Endothelial cell (in vitro differentiated cells): ENCODE results near the gene COL7A1. TPM values are rescaled to one million over a fixed set of nuclear protein-coding genes. Genes with fewer than 3 reads are reported as not detected.

Experiments used
- DNase-seq: peaks from one replicate; pipeline ENCODE4 v3.0.0; 2021; ENCODE audit warnings: low spot score
- H3K27ac Mint-ChIP-seq: one replicate; pipeline ENCODE4 v1.8.0; 2021; ENCODE audit warnings: mixed read lengths, inconsistent platforms; ENCODE audit not compliant: unreplicated experiment
- H3K27me3 Mint-ChIP-seq: one replicate; pipeline ENCODE4 v1.8.0; 2021; ENCODE audit warnings: mild to moderate bottlenecking, moderate library complexity, mixed read lengths, inconsistent platforms; ENCODE audit not compliant: unreplicated experiment
- H3K36me3 Mint-ChIP-seq: one replicate; pipeline ENCODE4 v1.8.0; 2021; ENCODE audit warnings: mild to moderate bottlenecking, low read depth, mixed read lengths, inconsistent platforms; ENCODE audit not compliant: unreplicated experiment
- H3K4me1 Mint-ChIP-seq: one replicate; pipeline ENCODE4 v1.8.0; 2021; ENCODE audit warnings: mild to moderate bottlenecking, mixed read lengths, inconsistent platforms; ENCODE audit not compliant: unreplicated experiment
- H3K4me3 Mint-ChIP-seq: one replicate; pipeline ENCODE4 v1.8.0; 2021; ENCODE audit warnings: mild to moderate bottlenecking, mixed read lengths, inconsistent platforms; ENCODE audit not compliant: unreplicated experiment
- H3K9me3 Mint-ChIP-seq: one replicate; pipeline ENCODE4 v1.8.0; 2021; ENCODE audit warnings: mixed read lengths, inconsistent platforms; ENCODE audit not compliant: unreplicated experiment
- total RNA-seq: library from RNA; stranded (reverse); fragmentation: NEBNext Ultra II Directional; extraction: Animal tissue kit (Norgen Biotek cat#: 25700); gene quantifications from one replicate; pipeline ENCODE4 v1.2.1, GENCODE V29; 2021; ENCODE audit not compliant: unreplicated experiment
- TF ChIP-seq, protein P1 (sequence below): fragments of 200-600 bp; sonication (generic); IDR thresholded peaks from one replicate; pipeline ENCODE4 v1.5.0; 2021; ENCODE audit warnings: antibody characterized with exemption; ENCODE audit not compliant: unreplicated experiment

COL7A1 gene
- total RNA-seq, 1 donor from 2014 or later = 5.2 TPM

DNA sequence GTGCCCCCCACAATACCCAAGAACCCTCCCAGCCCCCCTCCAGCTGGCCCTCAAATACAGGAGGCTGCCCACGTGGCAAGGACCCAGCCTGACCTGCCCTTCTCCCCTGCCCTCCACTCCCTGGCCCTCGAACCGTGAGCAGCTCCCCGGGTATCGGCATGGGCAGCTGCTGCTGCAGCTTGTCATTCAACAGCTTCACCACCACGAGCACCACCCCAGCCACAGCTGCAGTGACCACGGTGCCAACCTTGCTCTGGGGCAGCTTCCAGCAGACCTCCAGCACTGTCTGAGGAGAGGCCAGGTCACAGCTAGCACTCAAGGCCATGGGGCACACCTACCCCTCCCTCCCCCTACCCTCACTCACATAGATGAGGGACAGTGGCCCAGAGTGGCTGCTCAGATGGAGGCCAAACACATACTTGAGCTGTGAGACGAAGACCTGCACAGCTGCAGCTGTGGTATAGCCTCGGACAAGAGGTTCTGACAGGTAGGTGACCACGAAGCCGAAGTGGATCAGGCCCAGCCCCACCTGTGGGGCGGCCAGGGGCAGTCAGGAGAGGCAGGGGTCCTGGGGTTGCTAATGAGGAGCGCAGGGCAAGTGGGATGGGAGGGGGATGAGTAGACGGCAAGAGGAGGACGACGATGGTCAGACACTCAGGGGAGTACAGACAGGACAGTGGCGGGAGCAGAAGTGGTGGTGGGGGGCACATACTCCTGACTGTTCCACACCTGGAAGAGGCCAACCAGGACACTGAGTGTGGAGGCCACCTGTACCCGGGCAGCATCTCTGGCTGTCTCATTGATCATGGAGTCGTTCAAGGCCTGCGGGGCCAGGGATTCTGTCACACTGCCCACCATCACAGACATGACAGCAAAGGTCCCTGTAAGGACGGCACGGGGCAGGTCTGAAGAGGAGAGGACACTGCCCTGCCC is 36.7 kb upstream of the COL7A1 start:
- no peak for DNase-seq
- H3K27me3 Mint-ChIP-seq = peaks cover 14% of the 10 kb centered on the region
- no peak overlapping the region for H3K4me3 Mint-ChIP-seq
- TF ChIP-seq, protein P1, sequence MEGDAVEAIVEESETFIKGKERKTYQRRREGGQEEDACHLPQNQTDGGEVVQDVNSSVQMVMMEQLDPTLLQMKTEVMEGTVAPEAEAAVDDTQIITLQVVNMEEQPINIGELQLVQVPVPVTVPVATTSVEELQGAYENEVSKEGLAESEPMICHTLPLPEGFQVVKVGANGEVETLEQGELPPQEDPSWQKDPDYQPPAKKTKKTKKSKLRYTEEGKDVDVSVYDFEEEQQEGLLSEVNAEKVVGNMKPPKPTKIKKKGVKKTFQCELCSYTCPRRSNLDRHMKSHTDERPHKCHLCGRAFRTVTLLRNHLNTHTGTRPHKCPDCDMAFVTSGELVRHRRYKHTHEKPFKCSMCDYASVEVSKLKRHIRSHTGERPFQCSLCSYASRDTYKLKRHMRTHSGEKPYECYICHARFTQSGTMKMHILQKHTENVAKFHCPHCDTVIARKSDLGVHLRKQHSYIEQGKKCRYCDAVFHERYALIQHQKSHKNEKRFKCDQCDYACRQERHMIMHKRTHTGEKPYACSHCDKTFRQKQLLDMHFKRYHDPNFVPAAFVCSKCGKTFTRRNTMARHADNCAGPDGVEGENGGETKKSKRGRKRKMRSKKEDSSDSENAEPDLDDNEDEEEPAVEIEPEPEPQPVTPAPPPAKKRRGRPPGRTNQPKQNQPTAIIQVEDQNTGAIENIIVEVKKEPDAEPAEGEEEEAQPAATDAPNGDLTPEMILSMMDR = no peak
- peaks cover 13% of the 10 kb centered on the region for H3K4me1 Mint-ChIP-seq
- peaks cover 32% of the 10 kb centered on the region for H3K36me3 Mint-ChIP-seq
- H3K27ac Mint-ChIP-seq = no peak overlapping the region
- no peaks in the 10 kb centered on the region for H3K9me3 Mint-ChIP-seq

DNA sequence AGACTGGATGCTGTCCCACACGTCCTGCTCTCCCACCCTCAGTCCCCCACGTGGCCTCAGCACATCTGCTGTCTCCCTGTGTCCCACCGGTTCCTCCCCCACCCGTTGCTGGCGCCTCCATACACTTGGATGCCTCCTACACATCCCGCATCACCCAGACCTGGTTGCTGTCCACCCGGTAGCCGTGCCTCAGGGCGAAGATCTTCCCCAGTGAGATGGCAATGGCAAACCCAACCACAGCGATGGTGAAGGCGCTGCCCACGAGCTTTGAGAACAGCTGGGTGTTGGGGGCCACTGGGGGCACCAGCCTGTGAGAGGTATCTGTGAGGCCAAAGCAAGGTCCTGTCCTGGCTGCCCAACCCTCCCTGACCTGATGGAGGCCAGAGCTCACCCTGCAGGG is 35.7 kb upstream of the COL7A1 start:
- TF ChIP-seq, protein P1 = no peak
- H3K36me3 Mint-ChIP-seq = peaks cover 39% of the 10 kb centered on the region

DNA sequence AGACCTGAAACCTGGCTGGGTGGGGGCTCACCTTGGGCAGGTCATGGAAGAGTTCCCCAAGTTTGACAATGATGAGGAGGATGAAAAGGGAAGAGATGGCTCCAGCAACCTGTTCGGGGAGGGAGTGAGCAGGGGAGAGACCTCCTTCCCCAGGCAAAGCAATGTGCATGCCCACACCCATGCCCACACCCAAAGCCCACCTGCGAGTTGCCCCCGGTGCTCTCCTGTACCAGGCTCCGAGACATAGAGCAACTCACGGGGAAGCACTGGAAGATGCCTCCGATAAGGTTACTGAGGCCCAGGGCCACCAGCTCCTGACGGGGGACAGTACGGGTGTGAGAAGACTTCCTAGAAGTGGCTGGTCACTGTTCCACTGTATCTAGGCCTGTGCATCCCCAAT is 35.3 kb upstream of the COL7A1 start:
- H3K27me3 Mint-ChIP-seq = peaks cover 16% of the 10 kb centered on the region
- TF ChIP-seq, protein P1 = no peak
- peaks cover 39% of the 10 kb centered on the region for H3K36me3 Mint-ChIP-seq
- H3K4me3 Mint-ChIP-seq = no peak overlapping the region
- peaks cover 6% of the 10 kb centered on the region for H3K4me1 Mint-ChIP-seq
- no peak overlapping the region for H3K27ac Mint-ChIP-seq
- H3K9me3 Mint-ChIP-seq = no peaks in the 10 kb centered on the region
- DNase-seq = no peak

More for the DNA sequence above, 35.7 kb upstream of the COL7A1 start:
- Mint-ChIP-seq H3K4me3 (no peak overlapping the region), H3K27me3 (peaks cover 11% of the 10 kb centered on the region), H3K4me1 (peaks cover 6% of the 10 kb centered on the region), H3K9me3 (no peaks in the 10 kb centered on the region), H3K27ac (no peak overlapping the region)
- no peak for DNase-seq

DNA sequence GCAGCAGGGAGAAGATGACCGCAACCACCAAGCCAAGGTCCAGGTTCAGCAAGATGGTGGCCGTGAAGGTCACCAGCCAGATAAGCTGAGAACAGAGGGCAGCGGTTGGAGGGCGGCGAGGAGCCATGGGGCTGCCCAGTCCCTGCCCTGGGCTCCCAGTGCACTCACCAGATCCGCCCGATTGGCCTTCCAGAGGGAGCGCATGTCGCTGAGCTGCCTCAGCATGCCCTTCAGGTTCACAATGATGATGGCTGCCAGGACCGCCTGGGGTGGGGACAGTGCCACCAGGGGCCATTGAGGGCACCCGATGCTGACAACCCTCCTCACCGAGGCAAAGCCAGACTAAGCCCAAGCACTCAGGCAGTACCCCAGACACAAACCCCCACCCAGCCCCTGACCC is 34.8 kb upstream of the COL7A1 start:
- no peak for DNase-seq
- Mint-ChIP-seq H3K27me3 (peaks cover 16% of the 10 kb centered on the region), H3K36me3 (peaks cover 41% of the 10 kb centered on the region), H3K9me3 (no peaks in the 10 kb centered on the region), H3K4me3 (no peak overlapping the region), H3K4me1 (peaks cover 7% of the 10 kb centered on the region), H3K27ac (no peak overlapping the region)
- TF ChIP-seq, protein P1 = no peak
